ENCODE measurements around the gene ZMIZ2. TPM values are rescaled to one million over a fixed set of nuclear protein-coding genes. Genes with fewer than 3 reads are reported as not detected.
"Not testable (repeated sequence)": the region's sequence is repeated elsewhere in the genome, so short reads cannot be mapped to it uniquely, and the experiment has no call there.

Gene ZMIZ2
- total RNA-seq, 1 experiment from 2014 or later: 41.0 TPM

GRCh38 chr7:44802418-44803025 is 53.9 kb downstream of the ZMIZ2 start:
- no peak for DNase-seq (ENCODE audit: low spot score)

DNA sequence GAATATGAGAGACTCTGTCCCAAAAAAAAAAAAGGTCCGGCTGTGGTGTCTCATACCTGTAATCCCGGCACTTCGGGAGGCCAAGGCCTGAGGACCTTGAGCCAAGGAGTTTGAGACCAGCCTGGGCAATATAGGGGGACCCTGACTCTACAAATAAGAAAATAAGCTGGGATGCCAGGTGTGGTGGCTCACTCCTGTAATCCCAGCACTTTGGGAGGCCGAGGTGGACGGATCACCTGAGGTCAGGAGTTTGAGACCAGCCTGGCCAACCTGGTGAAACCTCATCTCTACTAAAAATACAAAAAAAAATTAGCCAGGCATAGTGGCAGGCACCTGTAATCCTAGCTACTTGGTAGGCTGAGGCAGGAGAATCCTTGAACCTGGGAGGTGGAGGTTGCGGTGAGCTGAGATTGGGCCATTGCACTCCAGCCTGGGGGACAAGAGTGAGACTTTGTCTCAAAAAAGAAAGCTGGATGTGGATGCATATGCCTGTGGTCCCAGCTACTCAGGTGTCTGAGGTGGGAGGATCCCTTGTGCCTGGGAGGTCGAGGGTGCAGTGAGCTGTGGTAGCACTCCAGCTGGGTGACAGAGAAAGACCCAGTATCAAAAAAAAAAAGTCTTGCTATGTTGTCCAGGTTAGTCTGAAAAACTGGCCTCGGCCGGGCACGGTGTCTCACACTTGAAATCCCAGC is 55.3 kb downstream of the ZMIZ2 start:
- DNase-seq (ENCODE audit: low spot score): not testable (repeated sequence)

DNA sequence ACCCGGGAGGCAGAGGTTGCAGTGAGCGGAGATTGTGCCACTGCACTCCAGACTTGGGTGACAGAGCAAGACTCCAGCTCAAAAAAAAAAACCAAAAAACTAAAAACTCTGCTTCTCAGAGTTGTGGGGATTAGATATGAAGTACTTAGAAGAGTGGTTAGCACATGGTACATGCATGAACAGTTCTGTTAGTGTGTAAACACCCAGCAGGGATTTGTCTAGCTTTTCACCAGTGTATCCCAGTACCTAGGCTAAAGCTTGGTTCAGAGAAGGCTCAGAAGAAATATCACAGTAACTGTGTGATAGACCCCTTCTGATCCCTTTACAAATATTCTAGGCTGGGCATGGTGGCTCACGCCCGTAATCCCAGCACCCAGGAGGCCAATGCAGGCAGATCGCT is 57.3 kb downstream of the ZMIZ2 start:
- no peak for DNase-seq (ENCODE audit: low spot score)

DNA sequence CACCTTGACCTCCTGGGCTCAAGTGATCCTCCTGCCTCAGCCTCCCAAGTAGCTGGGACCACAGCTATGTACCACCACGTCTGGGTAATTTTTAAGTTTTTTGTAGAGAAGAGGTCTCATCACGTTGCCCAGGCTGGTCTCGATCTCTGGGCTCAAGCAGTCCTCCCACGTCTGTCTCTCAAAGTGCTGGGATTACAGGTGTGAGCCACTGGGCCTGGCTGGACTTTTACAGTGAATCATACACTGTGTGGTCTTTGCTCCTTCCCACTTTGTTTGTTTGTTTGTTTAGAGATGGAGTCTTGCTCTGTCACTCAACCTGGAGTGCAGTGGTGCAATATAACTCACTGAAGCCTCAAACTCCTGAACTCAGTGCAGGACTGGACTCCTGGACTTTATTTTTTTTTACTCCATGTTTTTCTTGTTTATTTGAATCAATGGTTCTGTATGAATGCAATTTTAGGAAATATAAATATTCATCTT is 60.3 kb downstream of the ZMIZ2 start:
- DNase-seq (ENCODE audit: low spot score): no peak

DNA sequence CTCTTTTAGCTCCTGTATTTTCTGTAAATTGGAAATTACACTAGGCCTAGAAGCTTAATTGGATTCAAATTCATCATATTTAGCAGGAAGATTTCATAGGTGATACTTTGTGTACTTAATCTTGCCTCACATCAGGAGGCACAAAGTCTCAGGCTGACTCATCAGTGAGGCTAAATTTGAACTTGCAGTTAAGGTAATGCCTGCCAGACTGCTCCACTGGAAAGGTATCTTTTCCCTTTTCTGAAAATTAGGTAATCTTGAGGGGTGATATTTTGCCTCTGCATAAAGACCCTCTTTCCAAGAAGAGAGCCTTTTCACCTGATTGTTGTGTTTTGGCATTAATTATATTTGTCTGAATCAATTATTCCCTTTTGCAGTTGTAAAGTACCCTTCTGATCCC is 62.4 kb downstream of the ZMIZ2 start:
- DNase-seq (ENCODE audit: low spot score): no peak

DNA sequence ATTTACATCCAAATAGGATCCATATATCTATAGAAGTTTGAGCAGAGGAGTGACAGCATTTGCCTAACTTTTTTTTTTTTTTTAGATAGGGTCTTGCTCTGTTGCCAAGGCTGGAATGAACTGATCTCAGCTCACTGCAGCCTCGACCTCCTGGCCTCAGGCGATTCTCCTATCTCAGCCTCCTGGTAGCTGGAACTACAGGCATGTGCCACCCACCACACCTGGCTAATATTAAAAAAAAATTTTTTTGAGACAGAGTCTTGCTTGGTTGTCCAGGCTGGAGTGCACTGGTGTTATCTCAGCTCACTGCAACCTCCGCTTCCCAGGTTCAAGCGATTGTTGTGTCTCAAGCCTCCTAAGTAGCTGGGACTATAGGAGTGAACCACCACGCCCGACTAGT is 62.9 kb downstream of the ZMIZ2 start:
- DNase-seq (ENCODE audit: low spot score): no peak

DNA sequence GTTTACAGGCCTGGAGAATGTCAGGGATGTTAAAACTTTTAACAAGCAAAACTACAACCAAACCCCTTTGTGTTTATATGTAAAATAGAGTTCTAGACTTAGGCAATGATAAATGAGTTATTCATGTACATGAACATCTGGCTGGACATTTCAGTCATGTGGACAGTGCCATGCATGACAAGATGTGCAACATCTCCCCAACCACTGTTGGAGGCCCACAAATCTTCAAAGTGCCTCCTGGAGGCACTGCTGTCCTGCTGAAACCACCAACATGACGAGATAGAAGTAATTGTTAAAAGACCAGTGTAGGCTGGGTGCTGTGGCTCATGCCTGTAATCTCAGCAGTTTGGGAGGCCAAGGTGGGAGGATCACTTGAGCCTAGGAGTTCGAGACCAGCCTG is 66.3 kb downstream of the ZMIZ2 start:
- no peak for DNase-seq (ENCODE audit: low spot score)

DNA sequence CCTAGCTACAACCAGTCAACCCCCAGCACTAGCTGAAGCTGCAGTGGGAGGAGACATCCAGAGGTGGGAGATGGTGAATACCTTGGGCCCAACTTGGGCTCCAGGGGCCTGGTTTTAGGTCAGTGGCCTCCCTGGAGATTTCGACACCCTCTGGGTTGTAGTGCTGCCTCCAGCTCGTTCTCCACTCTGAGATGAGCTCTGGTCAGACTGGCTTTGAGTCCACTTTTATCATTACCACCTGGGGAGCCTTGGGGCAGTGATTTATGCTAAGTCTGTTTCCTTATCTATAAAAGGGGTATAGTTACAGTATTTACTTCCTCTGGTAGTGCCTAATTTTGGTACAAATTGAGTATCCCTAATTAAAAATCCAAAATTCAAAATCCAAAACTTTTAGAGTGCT is 70.6 kb downstream of the ZMIZ2 start:
- no peak for DNase-seq (ENCODE audit: low spot score)

Other genes starting within 250 kb of the ZMIZ2 start
- gene NPC1L1, start 207.5 kb upstream of the ZMIZ2 start, total RNA-seq (2014; rRNA removed; shearing (Covaris generic)): 0.13 and 0.31 TPM in 2 replicates
- 147 and 164 TPM in 2 replicates for gene DDX56, start 174.9 kb upstream of the ZMIZ2 start, total RNA-seq (2014; rRNA removed; shearing (Covaris generic))
- gene TMED4, start 166.6 kb upstream of the ZMIZ2 start, total RNA-seq (2014; rRNA removed; shearing (Covaris generic)): 119 and 134 TPM in 2 replicates
- gene OGDH, start 142.2 kb upstream of the ZMIZ2 start, total RNA-seq (2014; rRNA removed; shearing (Covaris generic)): 72.0 and 81.6 TPM in 2 replicates
- gene PPIA, start 47.8 kb downstream of the ZMIZ2 start, total RNA-seq (2014; rRNA removed; shearing (Covaris generic)): 3,779 and 3,976 TPM in 2 replicates
- 503 and 539 TPM in 2 replicates for gene H2AZ2, start 99.2 kb downstream of the ZMIZ2 start, total RNA-seq (2014; rRNA removed; shearing (Covaris generic))
- gene PURB, start 136.7 kb downstream of the ZMIZ2 start, total RNA-seq (2014; rRNA removed; shearing (Covaris generic)): 11.6 and 13.2 TPM in 2 replicates
- gene MYO1G, start 230.2 kb downstream of the ZMIZ2 start, total RNA-seq (2014; rRNA removed; shearing (Covaris generic)): 0.08 and 0.31 TPM in 2 replicates